GM12873 (cell line): ENCODE data around the gene LPCAT1.

Experiments used
- CTCF ChIP-seq: IDR thresholded peaks from 2 replicates; pipeline ENCODE4 v1.5.1; 2012; ENCODE audit warnings: low read depth, mild to moderate bottlenecking, moderate library complexity, low read length, control low read depth; ENCODE audit not compliant: insufficient read depth; ENCODE audit errors: missing control alignments

The LPCAT1 gene

GRCh38 chr5:1424716-1425115 lies 99.0 kb downstream of the LPCAT1 start:
- no peak for TF ChIP-seq CTCF

DNA sequence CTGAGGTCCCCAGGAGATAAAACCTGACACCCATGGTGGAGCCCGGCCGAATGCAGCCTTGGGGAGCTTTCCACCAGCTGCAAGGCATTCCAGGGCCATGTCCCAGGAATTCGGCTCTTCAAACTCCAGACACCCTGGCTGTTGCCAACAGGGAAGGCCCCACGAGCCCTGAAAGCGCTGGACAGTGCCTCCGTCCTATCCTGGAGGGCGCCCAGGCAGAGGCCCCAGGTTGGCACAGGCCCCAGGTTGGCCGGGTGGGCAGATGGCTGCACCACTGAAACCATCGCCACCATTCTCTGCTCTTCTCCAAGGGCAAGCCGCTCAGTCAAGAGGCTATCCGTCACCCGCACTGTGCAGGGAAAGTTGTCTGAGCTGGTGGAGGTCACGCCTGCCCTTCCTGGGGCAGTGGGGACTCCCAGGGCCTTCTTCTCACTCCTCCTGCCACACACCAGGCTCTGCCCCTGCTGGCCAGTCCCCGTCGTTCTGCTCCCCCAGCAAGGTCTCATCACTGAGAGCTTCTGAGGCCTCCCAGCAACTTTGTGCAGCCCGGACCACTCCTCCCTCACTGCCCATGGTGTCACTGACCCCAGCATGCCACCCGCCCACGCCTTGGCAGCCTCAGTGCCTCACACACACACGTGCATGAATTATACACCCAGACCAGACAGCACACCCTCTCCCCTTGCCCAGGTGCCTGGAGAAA lies 99.7 kb downstream of the LPCAT1 start:
- TF ChIP-seq CTCF: no peak

DNA sequence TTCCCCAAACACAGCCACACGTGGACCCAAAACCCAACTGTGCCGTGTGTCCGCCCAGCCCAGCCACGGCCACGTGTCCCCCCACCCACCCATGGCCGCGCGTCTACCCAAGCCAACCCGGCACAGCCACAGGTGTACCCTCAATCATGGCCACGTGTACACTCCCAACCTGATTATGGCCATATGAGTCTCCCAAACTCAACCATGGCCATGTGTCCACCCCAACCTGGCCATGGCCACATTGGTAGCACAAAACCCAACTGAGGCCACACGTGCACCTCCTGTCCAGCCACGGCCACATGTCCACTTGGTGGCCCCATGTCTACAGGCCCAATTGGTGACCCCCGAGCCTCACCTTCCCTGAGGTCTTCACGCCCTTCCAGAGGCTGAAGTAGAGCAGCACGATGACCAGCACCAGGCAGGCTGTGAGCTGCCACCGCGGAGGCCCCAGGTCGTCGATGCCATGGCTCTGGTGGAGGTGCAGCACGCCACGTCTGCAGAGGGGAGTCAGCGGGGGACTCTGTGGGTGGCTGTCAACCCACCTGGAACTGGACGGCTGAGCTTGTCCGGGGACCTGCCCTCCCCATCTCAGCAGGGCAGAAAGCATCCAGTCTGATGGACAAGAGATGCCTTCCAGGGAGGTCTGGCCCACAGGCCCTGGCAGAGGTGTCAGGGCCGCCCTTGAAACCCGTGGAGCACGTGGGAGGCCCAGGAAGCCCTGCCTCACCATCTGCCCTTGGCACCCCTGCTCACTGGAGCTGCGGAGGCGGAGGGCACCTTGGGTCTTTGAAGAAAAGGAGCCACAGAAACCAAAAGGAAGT lies 102.0 kb downstream of the LPCAT1 start:
- no peak for TF ChIP-seq CTCF

DNA sequence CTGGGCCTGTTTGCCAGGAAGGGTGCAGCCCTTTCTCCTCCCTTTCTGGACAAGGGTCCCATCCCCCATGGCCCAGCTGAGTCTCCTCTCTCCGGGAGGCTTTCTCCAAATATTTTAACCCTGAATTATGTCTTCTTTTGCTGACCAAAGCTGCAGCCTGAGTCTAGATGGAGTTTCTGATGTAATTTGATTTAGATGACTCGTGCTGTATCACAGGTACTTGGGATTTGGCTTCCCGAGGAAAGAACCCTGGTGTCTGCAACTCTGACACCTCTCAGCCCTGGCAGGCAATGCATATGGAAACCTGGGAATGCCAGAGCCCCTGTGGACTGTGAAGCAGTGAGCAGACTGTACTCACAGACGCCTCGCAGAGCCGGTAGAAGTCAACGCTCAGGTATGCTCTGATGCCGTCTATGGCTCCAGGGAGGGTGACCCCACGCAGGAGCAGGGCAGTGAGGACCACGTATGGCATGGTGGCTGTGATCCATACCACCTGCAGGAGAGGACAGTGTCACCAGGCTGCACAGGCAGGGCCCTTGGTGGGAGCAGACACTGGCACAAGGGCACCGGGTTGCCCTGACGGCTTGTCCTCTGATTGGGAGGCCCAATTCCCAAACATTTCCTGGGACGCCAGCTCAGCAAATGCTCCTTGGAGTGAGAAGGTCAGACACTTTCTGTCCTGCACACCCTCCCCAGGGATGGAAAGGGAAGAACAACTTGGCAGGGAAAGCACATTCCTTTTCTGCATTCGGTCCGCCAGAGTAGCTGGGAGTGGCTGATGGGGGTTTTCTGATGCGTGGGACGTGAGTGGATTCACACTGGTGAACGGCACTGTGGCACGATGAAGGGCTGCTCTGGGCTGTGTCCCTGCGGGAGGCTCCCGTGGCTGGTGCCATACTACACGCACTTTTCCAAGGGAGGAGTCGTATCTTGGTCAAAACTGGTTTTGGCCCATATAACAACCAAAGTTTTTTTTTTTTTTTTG lies 103.3 kb downstream of the LPCAT1 start:
- TF ChIP-seq CTCF: no peak

- TF ChIP-seq CTCF: no peak
Measured at GRCh38 chr5:1419476-1420210, 104.1 kb downstream of the LPCAT1 start.

GRCh38 chr5:1418921-1419280 lies 104.9 kb downstream of the LPCAT1 start:
- no peak for TF ChIP-seq CTCF
